Panc1 (cell line): ENCODE data around the gene PFN1. TPM values are rescaled to one million over a fixed set of nuclear protein-coding genes. Genes with fewer than 3 reads are reported as not detected.
A peak's percentile ranks its signal among the peaks of the same experiment; 100 is the strongest.

Source experiments
- ATAC-seq: fragments of 200-7000 bp; cut with Tn5 transposase; 2 replicates; pipeline ENCODE4 v1.9.1; 2020; ENCODE audit warnings: mild to moderate bottlenecking, moderate library complexity
- BruUV-seq: library from RNA; stranded (reverse); fragments of 400-500 nt; replicated peaks from 2 replicates; lab custom pipeline; 2021; lab: Mats Ljungman, UMichigan
- CTCF ChIA-PET: fragments of 300-600 bp; sonication (Branson Sonifier 250); formaldehyde crosslinking; loops from one replicate; lab custom pipeline; 2022; ENCODE audit warnings: antibody characterized with exemption; lab: Charles Lee
- POLR2A ChIA-PET: fragments of 300-600 bp; sonication (Branson Sonifier 250); formaldehyde crosslinking; loops from one replicate; lab custom pipeline; 2022; ENCODE audit warnings: antibody characterized with exemption; lab: Charles Lee
- DNase-seq: peaks from one replicate; pipeline ENCODE4 v3.0.0-alpha.2; 2010; ENCODE audit warnings: low read depth, low spot score
- H3K27ac ChIP-seq: 2 replicates; pipeline ENCODE4 v1.5.1; 2011; ENCODE audit warnings: mild to moderate bottlenecking, low read length, inconsistent platforms
- H3K27me3 ChIP-seq: fragments of 200-500 bp; sonication (Bioruptor generic); 2 replicates; pipeline ENCODE4 v1.6.0; 2014; ENCODE audit warnings: low read length, inconsistent platforms; ENCODE audit not compliant: control insufficient read depth, insufficient read depth
- H3K36me3 ChIP-seq: fragments of 200-500 bp; sonication (Bioruptor generic); 2 replicates; pipeline ENCODE4 v1.5.1; 2014; ENCODE audit warnings: inconsistent platforms, mild to moderate bottlenecking, low read length, moderate library complexity; ENCODE audit not compliant: control insufficient read depth, insufficient read depth
- H3K4me1 ChIP-seq: 2 replicates; pipeline ENCODE4 v1.5.1; 2011; ENCODE audit warnings: inconsistent platforms, mild to moderate bottlenecking, low read length, moderate library complexity; ENCODE audit not compliant: control insufficient read depth, insufficient read depth
- H3K4me3 ChIP-seq, 2 experiments: 2 replicates each; pipeline ENCODE4 v1.5.1; 2011 to 2012; ENCODE audit warnings: low read depth in 2 of 2, low read length in 2 of 2, mild to moderate bottlenecking in 2 of 2, inconsistent platforms in 1 of 2, moderate library complexity in 1 of 2
- H3K9me3 ChIP-seq: fragments of 200-500 bp; sonication (Bioruptor generic); 2 replicates; pipeline ENCODE4 v1.5.1; 2014; ENCODE audit warnings: low read depth, mild to moderate bottlenecking, inconsistent platforms, low read length, moderate library complexity; ENCODE audit not compliant: control insufficient read depth, insufficient read depth
- POLR2AphosphoS5 ChIP-seq: IDR thresholded peaks from 2 replicates; pipeline ENCODE4 v1.6.1; 2012; ENCODE audit warnings: mild to moderate bottlenecking, low read depth, low read length, moderate library complexity
- SIN3A ChIP-seq: IDR thresholded peaks from 2 replicates; pipeline ENCODE4 v1.6.1; 2012; ENCODE audit warnings: low read depth, mild to moderate bottlenecking, low read length, moderate library complexity, borderline replicate concordance; ENCODE audit not compliant: insufficient read depth
- TCF7L2 ChIP-seq: IDR thresholded peaks from 2 replicates; pipeline ENCODE4 v1.6.1; 2011; ENCODE audit warnings: mild to moderate bottlenecking, low read depth, low read length, inconsistent platforms
- in situ Hi-C: cut with HindIII; loops from 2 replicates; pipeline ENCODE4 v1.10.0; 2016; ENCODE audit warnings: low sequenced_read_pairs, low pct_unique_long_range_greater_than_20kb
- intact Hi-C: fragments of 100-400 bp; cut with micrococcal nuclease; formaldehyde crosslinking; loops from one replicate; pipeline ENCODE4 v1.10.0; 2022; ENCODE audit not compliant: unreplicated experiment
- total RNA-seq: library from RNA; stranded (reverse); gene quantifications from one replicate; pipeline ENCODE4 v1.2.1, GENCODE V29; 2021; ENCODE audit not compliant: unreplicated experiment
- TF ChIP-seq, protein P1 (sequence below), 2 experiments: IDR thresholded peaks; 2 replicates each; pipeline ENCODE4 v1.6.1; 2011 to 2012; ENCODE audit warnings: low read depth in 2 of 2, control low read depth in 1 of 2, low read length in 1 of 2, mild to moderate bottlenecking in 1 of 2, moderate library complexity in 1 of 2; ENCODE audit not compliant: insufficient read depth in 1 of 2
- TF ChIP-seq, protein P2 (sequence below): fragments of 450-650 bp; IDR thresholded peaks from 2 replicates; pipeline ENCODE4 v1.5.1; 2017; ENCODE audit warnings: mild to moderate bottlenecking

PFN1 gene
- total RNA-seq, 1 experiment from 2014 or later = 1,074 TPM

DNA sequence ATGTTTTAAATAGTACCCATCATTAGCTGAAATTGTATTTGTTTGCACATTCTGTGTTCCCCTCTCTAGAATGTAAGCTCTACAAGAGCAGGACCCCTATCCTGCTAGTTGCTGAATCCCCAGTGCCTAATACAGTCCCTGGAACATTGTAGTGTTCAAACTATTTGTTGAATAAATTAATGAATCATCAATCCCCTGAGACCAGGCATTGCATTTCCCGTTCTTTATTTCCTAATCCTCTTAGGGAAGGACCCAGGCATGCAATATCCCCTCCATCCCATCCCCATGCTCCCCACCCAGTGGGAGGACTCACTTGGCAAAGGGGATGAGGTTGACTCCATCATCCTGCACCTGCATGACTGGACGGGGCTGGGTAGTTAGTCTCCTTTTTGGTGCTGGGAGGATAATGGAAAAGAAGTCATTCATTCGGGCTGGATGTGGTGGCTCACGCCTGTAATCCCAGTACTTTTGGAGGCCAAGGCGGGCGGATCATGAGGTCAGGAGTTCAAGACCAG, 45.8 kb upstream of the PFN1 start:
- in situ Hi-C loops = no loop called here
- no peak overlapping the region for H3K4me3 ChIP-seq
- DNase-seq = no peak
- CTCF ChIA-PET = no interaction called here
- intact Hi-C loops = no loop called here
- POLR2A ChIA-PET = no interaction called here
- H3K4me1 ChIP-seq = no peaks in the 10 kb centered on the region
- no peaks in the 10 kb centered on the region; the same call in 1 of the 2 replicates for H3K36me3 ChIP-seq
- BruUV-seq = no TSS peak
- no peak overlapping the region for H3K27ac ChIP-seq
- TF ChIP-seq, protein P1, sequence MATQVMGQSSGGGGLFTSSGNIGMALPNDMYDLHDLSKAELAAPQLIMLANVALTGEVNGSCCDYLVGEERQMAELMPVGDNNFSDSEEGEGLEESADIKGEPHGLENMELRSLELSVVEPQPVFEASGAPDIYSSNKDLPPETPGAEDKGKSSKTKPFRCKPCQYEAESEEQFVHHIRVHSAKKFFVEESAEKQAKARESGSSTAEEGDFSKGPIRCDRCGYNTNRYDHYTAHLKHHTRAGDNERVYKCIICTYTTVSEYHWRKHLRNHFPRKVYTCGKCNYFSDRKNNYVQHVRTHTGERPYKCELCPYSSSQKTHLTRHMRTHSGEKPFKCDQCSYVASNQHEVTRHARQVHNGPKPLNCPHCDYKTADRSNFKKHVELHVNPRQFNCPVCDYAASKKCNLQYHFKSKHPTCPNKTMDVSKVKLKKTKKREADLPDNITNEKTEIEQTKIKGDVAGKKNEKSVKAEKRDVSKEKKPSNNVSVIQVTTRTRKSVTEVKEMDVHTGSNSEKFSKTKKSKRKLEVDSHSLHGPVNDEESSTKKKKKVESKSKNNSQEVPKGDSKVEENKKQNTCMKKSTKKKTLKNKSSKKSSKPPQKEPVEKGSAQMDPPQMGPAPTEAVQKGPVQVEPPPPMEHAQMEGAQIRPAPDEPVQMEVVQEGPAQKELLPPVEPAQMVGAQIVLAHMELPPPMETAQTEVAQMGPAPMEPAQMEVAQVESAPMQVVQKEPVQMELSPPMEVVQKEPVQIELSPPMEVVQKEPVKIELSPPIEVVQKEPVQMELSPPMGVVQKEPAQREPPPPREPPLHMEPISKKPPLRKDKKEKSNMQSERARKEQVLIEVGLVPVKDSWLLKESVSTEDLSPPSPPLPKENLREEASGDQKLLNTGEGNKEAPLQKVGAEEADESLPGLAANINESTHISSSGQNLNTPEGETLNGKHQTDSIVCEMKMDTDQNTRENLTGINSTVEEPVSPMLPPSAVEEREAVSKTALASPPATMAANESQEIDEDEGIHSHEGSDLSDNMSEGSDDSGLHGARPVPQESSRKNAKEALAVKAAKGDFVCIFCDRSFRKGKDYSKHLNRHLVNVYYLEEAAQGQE (IDR thresholded peaks at IDR 0.05; ENCODE audit: insufficient read depth in 1 of 2, low read depth in 2 of 2, low read length in 1 of 2) = no peak
- no peak for TF ChIP-seq TCF7L2
- TF ChIP-seq, protein P2, sequence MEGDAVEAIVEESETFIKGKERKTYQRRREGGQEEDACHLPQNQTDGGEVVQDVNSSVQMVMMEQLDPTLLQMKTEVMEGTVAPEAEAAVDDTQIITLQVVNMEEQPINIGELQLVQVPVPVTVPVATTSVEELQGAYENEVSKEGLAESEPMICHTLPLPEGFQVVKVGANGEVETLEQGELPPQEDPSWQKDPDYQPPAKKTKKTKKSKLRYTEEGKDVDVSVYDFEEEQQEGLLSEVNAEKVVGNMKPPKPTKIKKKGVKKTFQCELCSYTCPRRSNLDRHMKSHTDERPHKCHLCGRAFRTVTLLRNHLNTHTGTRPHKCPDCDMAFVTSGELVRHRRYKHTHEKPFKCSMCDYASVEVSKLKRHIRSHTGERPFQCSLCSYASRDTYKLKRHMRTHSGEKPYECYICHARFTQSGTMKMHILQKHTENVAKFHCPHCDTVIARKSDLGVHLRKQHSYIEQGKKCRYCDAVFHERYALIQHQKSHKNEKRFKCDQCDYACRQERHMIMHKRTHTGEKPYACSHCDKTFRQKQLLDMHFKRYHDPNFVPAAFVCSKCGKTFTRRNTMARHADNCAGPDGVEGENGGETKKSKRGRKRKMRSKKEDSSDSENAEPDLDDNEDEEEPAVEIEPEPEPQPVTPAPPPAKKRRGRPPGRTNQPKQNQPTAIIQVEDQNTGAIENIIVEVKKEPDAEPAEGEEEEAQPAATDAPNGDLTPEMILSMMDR = no peak
- no peak for TF ChIP-seq POLR2AphosphoS5
- TF ChIP-seq SIN3A = no peak
- no peaks in the 10 kb centered on the region for H3K27me3 ChIP-seq
- no peaks in the 10 kb centered on the region for H3K9me3 ChIP-seq
- ATAC-seq = no peak

DNA sequence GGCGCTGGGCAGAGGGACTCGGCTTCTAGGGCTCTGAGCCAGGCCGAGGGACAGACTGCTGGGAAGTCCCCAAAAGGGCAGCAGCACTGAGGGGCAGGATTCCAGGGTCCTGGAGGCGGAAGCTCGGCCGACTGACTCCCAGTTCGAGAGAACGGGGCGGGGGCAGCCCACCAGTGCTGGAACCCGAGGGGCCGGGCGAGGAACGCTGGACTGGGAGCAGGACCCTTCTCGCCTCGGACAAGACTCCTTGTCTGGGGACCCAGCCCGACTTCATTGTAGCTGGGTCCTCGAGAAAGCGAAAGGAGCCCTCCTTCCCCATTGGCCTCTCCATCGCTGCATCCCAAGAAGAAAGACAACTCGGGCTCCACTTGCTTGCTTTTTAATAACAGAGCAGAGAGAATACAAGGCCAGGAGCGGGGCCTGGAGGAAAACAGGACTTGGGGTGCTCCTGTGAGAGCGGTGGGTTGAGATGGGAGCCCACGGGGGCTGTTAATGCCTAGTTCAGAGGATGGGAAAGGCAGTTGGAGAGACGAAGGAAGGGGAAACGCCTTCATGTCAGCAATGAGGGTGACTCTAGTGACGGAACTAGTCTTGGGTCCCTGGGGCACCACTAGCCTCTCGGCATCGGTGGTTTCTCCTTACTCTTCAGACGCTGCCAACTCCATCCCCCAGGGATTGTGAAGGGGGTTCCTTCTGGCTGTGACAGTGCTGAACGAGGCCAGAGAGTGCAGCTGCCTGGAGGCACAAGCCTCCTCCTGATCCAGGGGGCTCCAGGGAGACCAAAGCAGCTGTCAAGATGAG, 39.6 kb upstream of the PFN1 start:
- Histone ChIP-seq H3K27me3 (no peaks in the 10 kb centered on the region), H3K4me1 (peaks cover 6% of the 10 kb centered on the region; the same call in 1 of the 2 replicates), H3K4me3 (peak overlapping the region; percentile 67 to 75), H3K27ac (peak overlapping the region; percentile 85), H3K9me3 (no peaks in the 10 kb centered on the region), H3K36me3 (no peaks in the 10 kb centered on the region; the same call in 1 of the 2 replicates)
- CTCF ChIA-PET = interaction anchor here (0.8 kb wide), 1 partner anchor 76 kb away, joined by 6 read pairs; no protein-coding TSS in a partner anchor
- peak; percentile 36; the same call in 1 of the 2 replicates for ATAC-seq
- BruUV-seq = TSS peak; percentile 92
- POLR2A ChIA-PET = no interaction called here
- TF ChIP-seq, protein P2 = no peak
- TF ChIP-seq SIN3A = no peak
- no peak for TF ChIP-seq POLR2AphosphoS5
- no peak for TF ChIP-seq TCF7L2
- in situ Hi-C loops = no loop called here
- intact Hi-C loops = no loop called here
- DNase-seq = no peak
